Stimulated activated CD8-positive, alpha-beta memory T cell treated with anti-CD3 and anti-CD28 coated beads, Interleukin-2, amount 100 ng/mL, for 48 hours (primary cell): Measurements from ENCODE around the gene CRACDL.

Experiments used
- DNase-seq, 2 donors: peaks; one replicate each; pipeline ENCODE4 v3.0.0-alpha.2; 2020; ENCODE audit warnings: low read depth in 2 of 2

Gene CRACDL, protein sequence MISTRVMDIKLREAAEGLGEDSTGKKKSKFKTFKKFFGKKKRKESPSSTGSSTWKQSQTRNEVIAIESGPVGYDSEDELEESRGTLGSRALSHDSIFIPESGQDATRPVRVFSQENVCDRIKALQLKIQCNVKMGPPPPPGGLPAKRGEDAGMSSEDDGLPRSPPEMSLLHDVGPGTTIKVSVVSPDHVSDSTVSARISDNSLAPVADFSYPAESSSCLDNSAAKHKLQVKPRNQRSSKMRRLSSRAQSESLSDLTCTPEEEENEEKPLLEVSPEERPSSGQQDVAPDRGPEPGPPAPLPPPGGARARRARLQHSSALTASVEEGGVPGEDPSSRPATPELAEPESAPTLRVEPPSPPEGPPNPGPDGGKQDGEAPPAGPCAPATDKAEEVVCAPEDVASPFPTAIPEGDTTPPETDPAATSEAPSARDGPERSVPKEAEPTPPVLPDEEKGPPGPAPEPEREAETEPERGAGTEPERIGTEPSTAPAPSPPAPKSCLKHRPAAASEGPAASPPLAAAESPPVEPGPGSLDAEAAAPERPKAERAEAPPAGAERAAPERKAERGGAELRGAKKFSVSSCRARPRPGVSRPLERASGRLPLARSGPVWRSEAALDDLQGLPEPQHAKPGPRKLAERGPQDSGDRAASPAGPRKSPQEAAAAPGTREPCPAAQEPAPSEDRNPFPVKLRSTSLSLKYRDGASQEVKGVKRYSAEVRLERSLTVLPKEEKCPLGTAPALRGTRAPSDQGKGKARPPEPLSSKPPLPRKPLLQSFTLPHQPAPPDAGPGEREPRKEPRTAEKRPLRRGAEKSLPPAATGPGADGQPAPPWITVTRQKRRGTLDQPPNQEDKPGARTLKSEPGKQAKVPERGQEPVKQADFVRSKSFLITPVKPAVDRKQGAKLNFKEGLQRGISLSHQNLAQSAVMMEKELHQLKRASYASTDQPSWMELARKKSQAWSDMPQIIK

DNA sequence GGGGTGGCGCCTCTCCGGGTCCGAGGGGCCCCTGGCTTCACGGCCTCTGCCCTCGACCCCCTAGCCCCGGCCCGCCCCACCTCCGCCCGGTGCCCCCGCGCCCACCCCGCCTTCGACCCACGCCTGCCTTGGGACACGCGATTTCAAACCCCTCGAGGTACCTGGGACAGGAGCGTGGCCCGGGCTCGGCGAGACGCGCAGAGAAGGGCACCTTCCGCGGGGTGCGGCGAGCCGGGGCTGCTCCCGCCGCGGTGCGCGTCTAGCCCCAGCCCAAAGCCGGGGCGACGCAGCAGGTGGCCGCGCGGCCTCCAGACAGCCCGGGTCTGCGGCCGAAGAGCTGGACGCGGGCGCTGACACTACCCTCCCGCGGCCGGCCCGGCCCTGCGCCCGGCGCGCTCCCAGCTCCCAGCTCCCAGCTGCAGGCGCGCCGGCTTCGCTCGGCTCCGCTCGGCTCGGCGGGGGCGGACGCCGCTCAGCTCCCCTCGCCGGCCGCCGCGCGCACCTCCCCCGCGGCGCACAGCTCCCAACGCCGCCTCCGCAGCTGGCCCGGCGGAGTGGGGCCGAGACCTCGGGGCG lies at the start of gene CRACDL:
Gene CRACDL, minus strand, starts transcription at position 449 of the 576 bp plus-strand sequence. CDS start 89,425 bp downstream, outside the sequence.
- no peak for DNase-seq

DNA sequence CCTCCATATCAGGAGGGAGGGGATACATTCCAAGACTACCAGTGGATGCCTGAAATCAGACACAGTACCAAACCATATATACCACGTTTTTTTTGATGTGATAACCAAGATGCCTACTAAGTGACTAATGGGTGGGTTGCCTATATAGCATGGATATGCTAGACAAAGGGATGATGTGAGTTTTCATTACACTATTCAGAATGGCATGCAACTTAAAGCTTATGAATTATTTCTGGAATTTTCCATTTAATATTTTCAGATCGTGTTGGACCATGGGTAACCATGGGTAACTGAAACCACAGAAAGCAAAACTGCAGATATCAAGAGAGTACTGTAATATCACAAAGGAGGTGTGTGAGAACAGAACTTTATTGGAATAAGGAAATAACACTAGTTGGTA lies 39.6 kb upstream of the CRACDL start:
- no peak for DNase-seq

DNA sequence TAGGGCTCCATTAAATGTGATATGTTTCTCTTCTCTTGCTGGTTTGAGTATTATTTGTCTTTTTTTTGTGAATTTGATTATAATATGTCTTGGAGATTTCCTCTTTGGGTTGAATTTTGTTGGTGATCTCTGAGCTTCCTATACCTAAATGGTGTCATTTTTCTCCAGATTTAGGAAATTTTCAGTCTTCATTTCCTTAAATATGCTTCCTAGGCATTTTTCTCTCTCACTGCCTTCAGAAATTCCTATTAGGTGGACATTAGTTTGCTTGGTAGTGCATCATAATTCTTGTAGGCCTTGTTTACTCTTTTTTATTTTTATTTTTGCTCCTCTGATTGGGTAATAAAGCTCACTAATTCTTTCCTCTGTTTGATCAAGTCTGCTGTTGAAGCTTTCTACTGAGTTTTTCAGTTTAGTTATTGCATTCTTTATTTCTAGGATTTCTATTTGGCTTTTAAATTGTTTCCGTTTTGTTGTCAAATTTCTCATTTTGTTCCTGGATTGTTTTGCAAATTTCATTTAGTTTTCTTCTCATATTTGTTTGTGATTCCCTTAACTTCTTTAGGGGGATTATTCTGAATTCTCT lies 36.6 kb upstream of the CRACDL start:
- DNase-seq = no peak

DNA sequence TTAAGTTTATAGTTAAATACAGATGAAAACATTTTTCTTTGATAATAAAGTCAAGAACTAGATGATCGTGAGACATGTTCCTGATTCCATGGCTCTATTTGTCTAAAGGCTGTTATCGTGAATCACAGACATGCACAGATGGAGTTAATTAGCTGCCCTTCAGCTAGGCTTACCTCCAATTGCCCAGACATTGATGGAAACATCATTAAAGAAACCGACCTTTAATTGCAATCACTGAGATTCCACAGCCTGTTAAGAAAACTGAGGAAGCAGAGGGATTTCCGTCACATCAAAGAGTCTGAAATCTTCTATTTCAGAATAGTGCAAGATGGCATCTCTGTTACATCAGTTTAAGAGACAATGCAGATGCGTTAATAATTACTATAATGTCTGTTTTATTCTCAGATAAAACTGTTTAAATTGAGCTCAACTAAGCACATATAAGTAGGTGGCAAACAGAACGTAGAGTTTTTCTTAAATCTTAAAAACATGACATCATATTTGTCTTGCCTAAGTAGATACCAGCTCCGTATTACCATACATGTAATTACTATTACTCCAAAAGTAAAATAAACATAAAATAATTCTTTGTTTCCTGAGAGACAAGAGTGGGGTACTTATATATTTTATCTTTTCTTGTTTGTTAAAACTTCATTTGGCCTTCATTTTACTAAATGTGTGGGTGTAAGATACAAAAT lies 23.9 kb upstream of the CRACDL start:
- no peak for DNase-seq

DNA sequence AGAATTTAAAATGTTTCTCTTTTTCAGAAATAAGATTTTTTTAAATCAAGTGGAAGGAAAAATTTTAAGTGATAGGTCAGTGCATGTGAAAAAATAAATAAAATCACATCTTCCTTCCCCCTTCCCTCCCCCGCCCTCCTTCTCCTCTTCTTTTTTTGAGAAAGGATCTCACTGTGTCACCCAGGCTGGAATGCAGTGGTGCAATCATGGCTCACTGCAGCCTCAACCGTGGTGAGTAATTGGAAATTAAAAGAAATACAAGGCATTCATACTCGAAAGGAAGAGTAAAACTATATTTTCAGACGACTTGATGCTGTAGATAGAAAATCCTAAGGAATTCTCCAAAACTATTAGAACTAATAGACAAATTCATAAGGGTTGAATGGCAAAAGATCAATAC lies 16.9 kb upstream of the CRACDL start:
- no peak for DNase-seq

DNA sequence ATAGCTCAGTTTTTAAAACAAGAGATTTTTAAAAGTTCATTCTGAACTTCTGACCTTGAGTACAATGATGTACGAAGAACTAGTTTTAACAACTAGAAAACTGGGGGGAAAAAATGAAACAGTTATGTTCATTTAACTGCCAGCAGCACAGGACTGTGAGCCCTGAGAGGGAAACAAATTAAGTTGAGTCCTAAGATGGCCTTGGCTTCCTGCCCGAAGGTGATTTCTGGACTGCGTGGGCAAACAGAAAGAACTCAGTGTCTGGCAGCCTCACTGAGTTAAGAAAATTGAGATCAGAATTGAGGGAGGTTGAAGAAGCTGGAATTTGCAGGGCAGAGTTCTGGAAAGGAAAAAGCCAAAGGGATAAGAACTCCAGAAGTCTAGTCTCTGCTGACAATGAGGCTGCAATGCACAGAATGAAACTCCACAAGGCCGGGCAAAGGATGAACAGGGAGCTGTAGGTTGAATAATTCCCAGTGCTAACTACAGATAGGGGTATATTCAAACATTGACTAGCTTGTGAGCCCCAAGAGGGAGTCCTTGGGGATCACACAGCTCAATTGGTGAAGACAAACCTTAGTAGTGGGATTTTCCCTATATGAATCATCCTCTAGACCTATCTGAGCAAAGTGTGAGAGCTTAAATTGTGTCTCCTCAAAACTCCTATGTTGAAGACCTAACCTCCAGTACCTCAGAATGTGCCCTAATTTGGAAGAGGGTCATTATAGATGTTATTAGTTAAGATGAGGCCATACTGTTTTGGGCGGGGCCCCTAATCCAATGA lies 13.1 kb upstream of the CRACDL start:
- DNase-seq = no peak

DNA sequence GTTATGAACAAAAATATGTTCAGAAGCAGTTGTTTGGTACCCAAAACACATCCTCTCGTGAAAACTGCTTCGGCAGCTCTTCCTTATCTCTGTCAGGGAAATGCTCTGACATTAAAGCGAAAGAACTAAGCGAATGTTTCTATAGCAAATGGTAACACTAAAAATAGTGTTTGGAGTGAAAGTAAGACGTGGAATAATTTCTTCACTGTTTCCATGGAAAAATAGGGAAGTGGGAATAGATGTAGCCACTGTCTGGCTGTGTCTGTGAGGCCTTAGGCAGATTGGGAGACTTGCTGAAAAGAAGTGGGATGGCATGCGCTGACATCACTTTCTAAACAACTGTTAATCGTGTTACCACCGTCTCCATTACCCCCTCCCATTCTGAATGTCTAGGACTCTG lies 11.5 kb upstream of the CRACDL start:
- no peak for DNase-seq

DNA sequence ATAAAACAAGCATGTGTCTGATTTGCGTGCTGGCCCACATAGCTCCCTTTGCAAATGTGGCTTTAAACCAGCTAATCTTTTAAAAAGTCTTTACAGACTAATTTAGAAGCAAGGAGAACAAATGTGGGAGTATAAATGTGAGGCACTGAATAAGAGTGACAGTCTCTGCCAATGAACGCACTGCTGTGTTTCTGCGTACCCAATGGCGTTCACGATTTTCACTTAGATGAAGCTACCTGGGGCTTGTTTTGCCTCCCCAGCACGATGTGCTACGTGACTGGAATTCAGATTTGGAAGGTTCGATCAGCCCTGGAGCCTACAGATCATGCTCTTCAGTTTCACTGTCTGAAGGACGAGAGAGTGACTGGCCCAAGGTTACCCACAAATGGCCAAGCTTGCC lies 10.8 kb upstream of the CRACDL start:
- DNase-seq = no peak

DNA sequence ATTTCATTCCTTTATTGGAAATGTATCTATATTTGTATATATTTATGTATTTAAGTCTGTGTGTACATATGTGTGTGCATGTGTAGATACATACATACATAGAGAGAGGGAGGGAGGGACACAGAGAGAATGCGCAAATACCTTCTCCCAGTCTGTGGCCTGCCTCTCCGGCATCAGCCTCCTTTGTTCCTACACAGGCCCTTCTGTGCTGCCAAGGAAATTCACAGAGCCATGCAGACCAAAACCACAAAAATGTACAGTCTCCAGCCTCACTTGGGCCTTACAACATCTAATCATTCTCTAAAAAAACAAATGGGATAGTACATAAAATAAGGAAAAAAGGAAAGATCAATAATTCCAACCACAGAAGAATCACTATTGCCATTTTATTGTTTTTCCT lies 8.8 kb upstream of the CRACDL start:
- no peak for DNase-seq

DNA sequence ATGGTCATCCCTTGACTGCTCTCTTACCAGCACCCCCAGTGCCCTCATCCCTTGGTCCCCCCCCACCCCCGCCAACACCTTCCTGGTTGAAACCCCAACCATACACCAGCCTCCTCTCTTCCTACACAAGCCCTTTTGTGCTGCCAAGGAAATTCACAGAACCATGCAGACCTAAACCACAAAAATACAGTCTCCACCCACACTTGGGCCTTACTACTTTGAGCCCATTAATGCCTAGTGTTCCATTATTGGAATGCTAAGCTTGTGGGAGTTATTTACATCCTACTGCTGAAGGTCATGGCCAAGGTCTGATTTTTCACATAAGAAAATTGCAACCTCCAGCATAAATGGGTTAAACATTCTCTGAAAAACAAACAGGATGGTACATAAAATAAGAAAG lies 4.1 kb upstream of the CRACDL start:
- no peak for DNase-seq

DNA sequence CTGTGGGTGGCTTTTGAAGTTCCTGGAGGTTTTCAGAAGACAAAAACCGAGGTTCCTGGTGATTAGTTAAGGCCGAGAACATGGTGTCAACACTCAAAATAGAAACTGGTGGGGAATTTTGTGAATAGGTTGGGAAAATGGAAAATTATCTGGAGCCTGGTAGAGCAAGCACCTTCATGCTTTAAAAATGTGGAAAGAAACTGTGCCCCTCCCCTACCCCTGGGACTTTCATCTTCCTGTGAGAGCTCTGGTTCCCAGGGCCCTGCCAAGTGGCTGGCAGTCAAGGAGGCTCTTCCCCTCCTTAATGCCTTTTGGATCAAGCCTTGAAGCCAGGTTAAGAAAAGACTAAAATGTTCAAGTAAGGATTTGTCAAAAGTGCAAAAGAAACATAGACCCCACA lies 1.9 kb upstream of the CRACDL start:
- no peak for DNase-seq

DNA sequence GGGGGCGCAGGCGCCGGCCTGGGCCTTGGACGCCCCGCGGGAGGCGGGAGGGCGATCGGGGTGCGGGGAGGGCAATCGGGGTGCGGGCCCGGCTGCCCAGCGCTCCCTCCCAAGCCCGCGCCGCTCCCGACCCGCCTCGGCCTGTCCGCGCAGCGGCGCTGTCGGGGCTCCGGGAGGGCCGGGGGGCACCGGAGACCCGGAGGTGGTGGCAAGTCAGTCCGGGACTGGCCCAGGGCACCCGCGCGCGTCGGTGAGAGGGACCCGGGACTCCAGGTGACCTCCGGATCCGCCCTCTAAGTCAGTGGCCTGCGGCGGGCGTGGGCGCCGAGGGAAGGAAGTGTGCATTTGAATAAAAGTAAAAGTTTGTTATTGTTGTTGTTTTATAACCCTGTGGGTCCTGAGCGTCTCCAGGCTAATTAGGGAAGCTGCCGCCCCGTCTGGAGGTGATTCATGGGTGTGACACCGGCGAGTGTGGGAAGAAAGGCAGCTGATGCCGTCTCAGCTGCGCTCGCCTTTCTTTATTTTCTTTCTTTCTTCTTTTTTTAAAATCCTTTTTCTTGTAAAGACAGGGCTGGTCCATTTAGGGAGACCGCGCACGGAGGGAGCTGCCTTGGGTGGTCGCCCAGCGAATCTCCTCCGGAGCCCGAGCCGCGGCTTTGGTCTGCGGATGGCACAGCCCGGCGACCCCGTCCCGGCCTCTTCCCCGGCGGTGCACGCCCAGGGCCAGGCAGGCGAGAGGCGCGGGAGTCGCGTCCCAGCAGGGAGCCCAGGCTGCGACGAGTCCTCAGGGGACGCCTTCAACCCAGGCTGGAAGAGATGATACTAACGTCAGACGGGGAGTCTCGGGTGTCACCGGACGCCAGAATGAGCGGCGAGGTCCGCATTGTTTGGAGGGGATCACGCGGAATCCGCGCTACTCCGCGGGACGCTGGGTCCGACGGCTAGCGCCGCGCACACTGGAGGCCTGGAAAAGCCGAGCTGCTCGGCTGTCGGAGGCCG lies 627 bp upstream of the CRACDL start:
- peak in 1 of 2 donors; percentile 8 for DNase-seq

DNA sequence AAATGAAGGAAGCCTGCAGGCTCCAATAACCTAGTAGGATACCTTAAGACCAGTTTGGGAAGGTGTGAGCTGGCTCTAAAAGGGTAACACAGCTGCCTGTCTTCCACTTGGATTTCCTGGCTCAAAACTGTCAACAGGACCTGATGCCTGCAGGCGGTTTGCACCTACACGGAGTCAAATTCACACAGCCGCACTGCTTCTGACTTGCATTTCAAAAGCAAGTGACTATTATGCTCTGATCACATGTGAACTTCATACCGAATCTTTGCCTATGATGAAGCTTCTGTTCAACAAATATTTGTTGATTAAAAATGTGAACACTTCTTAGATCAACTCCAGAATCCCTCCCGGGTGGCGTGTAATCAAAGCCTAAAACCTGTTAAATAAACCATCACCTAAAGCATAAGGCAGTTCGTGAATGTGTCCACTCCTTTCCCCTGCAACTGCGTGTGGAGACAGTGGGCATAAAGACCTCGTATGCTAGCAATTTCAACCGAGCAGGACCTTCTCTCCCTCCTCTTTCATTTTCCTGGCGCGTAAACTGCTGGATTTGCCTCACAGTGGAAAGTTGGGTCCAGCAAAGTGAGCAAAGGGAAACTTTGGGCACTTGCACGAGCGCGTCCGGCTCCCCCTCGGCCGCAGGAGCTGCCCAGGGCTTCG lies 784 bp downstream of the CRACDL start:
- no peak for DNase-seq

DNA sequence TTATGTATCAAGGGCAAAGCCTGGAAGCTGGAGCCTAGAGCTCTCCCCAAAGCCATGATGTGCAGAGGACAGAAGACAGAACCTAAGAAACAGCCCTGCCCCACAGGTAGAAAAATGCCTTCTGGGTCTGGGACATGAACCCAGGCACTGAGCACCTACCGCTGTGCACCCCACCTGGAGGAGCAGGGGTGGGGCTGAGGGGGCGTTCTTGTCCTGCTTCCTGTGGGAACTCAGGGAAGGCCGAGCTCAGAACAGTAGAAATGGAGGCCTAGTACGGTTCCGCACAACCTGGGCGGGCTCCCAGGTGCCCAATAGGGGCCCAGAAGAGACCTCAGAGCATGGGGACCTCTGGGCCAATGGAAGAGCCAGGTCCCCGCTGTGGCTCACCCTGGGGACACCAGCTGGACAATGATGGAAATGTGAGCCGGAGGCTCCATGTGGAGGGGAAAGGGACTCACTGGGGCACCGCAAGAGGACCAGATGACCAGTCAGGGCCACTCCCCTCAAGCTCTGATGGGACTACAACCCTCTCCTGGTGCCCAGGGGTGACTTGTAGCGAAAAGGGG lies 3.2 kb downstream of the CRACDL start:
- no peak for DNase-seq

DNA sequence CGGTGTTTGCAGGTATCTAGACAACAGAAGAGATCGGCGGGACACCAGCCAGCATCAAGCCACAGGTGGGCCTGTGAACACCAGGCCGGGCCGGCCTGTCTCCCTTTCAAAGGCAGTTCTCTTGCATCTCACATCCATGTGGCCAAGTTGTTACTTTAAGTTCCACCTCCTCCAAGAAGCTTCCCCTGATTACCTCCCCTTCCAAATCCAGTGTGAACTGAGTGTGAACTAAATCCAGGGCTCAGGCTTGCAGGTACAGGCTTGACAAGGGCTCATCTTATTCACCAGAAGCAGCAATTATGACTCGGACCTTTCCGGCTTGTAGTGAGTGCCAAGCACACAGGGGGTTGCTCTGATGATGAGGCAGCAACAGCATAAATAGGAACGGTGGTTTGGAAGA lies 3.9 kb downstream of the CRACDL start:
- no peak for DNase-seq

DNA sequence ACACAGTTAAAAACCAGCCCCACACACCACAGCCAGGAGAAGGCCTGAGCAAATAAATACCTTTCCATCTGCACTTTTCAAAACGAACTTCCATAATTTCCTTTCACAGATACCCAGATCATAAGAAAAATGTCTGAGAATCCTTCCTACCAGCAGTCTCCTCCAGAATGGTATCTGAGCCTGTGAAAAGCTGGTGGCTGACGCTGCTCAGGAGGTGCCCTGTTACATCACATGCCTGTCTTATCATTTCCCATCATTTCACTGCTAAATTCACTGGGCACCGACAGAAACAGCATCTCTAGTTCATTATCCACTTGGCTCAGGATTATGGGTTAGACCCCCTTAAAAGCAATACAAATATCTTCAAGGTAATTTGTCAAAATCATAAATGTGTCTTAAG lies 4.4 kb downstream of the CRACDL start:
- DNase-seq = no peak

DNA sequence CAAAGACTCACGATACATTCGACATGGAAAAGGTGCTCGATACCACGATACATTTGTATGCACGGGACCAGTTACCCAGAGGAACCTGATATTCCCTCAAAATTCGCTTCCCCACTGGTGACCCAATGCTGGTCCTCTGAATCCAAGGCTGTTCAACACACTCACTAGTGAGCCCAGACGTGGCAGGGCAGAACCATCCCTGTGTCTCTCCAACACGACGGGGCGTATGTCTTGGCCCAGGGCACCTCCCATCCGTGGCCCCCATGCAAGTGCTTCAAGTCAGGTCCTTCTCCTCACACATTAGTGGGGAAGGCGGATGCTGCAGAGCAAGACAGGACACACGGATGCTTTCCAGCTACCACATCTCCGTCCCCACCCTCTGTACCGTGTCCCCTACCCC lies 6.1 kb downstream of the CRACDL start:
- no peak for DNase-seq

DNA sequence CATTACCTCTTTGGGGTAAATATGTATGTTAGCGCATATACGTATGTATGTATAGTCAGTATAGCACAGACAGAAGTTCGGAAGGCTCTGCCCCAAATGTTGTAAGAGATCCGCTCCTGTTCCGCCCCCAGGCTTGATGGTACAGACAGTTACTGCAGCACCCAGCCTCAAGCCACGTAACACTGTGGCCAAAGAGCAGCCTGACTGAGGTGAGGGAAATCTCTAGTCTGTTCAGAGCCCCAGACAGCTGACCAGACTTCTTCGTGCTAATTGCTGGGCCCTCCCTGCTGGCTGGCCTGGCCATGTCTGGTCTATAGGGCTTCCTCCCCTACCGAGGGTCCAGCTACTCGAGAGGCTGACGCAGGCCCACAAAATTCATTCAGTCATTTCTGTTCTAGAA lies 7.8 kb downstream of the CRACDL start:
- DNase-seq = no peak

DNA sequence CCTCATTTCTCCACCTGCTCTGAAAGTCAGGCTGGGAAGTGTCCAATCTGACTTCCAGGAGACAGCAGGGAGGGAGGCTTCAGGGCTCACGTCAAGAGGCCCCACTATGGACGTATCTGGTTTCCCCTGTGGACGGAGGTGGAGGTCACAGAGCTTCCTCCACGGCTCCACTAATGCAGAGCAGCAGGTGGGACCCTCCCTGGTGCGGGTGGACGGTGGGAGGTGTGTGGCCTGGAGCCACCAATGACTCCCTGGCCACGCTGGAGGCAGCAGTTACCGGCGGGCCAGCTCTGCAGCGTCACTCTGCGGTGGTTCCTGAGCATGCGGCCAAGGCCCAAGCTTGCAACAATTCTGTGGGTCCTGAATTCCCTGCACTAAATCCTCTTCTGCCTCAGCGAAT lies 9.0 kb downstream of the CRACDL start:
- DNase-seq = no peak
